Measurements from ENCODE around the gene FADS1.

Gene FADS1

GRCh38 chr11:61802605-61803004, 14.2 kb downstream of the FADS1 start:
- Histone ChIP-seq H3K9me3 (ENCODE audit: low read length) (no peaks in the 10 kb centered on the region), H2AFZ (ENCODE audit: low read length) (no peak overlapping the region), H3K36me3 (ENCODE audit: insufficient read depth, low read length) (peaks cover 47% of the 10 kb centered on the region), H3K4me2 (ENCODE audit: low read length) (no peak overlapping the region), H3K9me2 (ENCODE audit: low read depth, low read length) (no peaks in the 10 kb centered on the region), H3K4me1 (ENCODE audit: insufficient read depth, low read length, severe bottlenecking) (peaks cover 16% of the 10 kb centered on the region), H3K27me3 (ENCODE audit: insufficient read depth, low read length) (no peaks in the 10 kb centered on the region), H3F3A (ENCODE audit: insufficient read depth, low read length) (no peaks in the 10 kb centered on the region), H3K79me2 (ENCODE audit: insufficient read depth, low read length) (peaks cover 9% of the 10 kb centered on the region), H4K20me1 (ENCODE audit: insufficient read depth, low read length) (no peaks in the 10 kb centered on the region), H3K27ac (ENCODE audit: low read depth, low read length, poor library complexity, severe bottlenecking) (no peak overlapping the region), H3K4me3 (ENCODE audit: low read depth, low read length, poor library complexity, severe bottlenecking) (no peak overlapping the region), H3K9ac (ENCODE audit: low read length) (no peak overlapping the region)
- TF ChIP-seq EZH2 (IDR thresholded peaks at IDR 0.05; ENCODE audit: borderline replicate concordance, low read length), result no peak
- TF ChIP-seq, protein P1, sequence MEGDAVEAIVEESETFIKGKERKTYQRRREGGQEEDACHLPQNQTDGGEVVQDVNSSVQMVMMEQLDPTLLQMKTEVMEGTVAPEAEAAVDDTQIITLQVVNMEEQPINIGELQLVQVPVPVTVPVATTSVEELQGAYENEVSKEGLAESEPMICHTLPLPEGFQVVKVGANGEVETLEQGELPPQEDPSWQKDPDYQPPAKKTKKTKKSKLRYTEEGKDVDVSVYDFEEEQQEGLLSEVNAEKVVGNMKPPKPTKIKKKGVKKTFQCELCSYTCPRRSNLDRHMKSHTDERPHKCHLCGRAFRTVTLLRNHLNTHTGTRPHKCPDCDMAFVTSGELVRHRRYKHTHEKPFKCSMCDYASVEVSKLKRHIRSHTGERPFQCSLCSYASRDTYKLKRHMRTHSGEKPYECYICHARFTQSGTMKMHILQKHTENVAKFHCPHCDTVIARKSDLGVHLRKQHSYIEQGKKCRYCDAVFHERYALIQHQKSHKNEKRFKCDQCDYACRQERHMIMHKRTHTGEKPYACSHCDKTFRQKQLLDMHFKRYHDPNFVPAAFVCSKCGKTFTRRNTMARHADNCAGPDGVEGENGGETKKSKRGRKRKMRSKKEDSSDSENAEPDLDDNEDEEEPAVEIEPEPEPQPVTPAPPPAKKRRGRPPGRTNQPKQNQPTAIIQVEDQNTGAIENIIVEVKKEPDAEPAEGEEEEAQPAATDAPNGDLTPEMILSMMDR (IDR thresholded peaks at IDR 0.05; ENCODE audit: low read length), result no peak

DNA sequence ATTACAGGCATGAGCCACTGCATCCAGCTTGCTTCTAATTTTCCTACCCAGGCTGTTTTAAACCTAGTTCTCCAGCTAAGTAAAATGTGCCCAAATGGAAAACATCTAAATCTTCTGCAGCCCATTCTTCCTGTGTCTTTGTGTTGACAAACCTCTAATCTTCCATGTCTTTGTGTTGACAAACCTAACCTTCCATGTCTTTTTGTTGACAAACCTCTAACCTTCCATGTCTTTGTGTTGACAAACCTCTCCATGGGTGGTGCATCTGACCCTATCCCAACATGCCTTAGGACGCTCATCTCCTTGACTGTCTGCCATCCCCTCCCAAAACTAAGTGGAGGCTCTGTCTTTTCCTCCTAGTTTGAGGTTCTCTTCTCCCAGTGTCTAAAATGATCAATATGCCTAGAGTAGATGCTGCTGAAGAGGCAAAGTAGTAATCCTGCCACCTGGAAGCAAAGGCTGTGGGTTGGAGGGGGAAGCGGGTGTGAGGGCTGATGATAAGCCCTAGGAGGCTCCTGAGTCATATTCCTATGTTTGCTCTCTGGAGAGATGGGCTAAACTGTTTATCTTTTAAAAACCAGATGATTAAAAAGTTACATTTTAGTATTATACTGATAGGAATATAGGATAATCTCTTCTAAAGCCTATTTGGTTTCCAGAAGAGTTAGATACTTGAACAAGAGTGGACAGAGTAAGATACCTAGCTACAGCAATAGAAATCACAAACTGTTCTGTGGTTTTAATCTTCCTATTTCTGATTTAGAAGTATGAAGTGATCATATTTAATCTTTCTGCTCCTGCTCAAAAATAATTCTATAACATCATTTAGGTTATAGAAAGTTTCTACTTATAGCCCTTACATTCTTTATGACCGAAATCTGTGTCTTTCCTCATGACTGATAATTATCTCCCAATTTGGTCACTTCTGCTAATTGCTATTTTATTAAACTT, 16.2 kb downstream of the FADS1 start:
- H3K36me3 ChIP-seq (ENCODE audit: insufficient read depth, low read length), result peaks cover 59% of the 10 kb centered on the region
- peaks cover 16% of the 10 kb centered on the region for H3K79me2 ChIP-seq (ENCODE audit: insufficient read depth, low read length)
- H3F3A ChIP-seq (ENCODE audit: insufficient read depth, low read length), result peaks cover 4% of the 10 kb centered on the region; the same call in 1 of the 2 replicates

DNA sequence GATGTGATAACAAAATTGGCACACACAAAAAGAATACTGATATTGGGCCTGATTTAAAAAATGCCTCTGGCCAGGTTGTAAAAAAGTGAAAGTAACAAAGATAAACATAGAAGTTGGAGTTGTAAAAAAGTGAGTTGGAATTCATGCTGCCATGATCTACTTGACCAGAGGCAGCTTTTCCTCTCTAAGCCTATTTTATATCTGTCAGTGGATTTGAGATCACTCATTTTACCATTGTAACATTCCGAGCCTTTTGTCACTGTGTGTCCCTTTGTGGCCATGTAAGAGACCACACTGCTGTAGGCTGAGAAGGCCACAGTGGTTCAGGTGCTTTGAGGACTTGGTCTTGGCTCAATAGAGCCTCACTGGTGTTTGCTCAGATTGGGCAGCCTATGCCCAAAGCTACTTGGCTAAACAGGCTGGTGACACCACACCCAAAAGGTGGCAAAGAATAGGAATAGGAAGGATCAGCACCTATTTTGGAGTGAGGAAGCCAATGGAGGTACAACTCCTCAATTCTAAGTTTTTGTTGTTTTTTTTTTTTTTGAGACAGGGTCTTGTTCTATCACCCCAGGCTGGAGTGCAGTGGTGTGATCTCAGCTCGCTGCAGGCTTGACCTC, 17.0 kb downstream of the FADS1 start:
- Histone ChIP-seq H4K20me1 (ENCODE audit: insufficient read depth, low read length) (no peaks in the 10 kb centered on the region), H3K27ac (ENCODE audit: low read depth, low read length, poor library complexity, severe bottlenecking) (no peak overlapping the region), H3K4me2 (ENCODE audit: low read length) (no peak overlapping the region), H2AFZ (ENCODE audit: low read length) (no peak overlapping the region), H3K9me3 (ENCODE audit: low read length) (no peaks in the 10 kb centered on the region), H3F3A (ENCODE audit: insufficient read depth, low read length) (peaks cover 4% of the 10 kb centered on the region; the same call in 1 of the 2 replicates), H3K9ac (ENCODE audit: low read length) (no peak overlapping the region; the same call in 1 of the 2 replicates), H3K79me2 (ENCODE audit: insufficient read depth, low read length) (peaks cover 21% of the 10 kb centered on the region), H3K9me2 (ENCODE audit: low read depth, low read length) (no peaks in the 10 kb centered on the region), H3K36me3 (ENCODE audit: insufficient read depth, low read length) (peaks cover 67% of the 10 kb centered on the region), H3K4me1 (ENCODE audit: insufficient read depth, low read length, severe bottlenecking) (peaks cover 37% of the 10 kb centered on the region), H3K4me3 (ENCODE audit: low read depth, low read length, poor library complexity, severe bottlenecking) (no peak overlapping the region), H3K27me3 (ENCODE audit: insufficient read depth, low read length) (no peaks in the 10 kb centered on the region)
- TF ChIP-seq EZH2 (IDR thresholded peaks at IDR 0.05; ENCODE audit: borderline replicate concordance, low read length), result no peak
- TF ChIP-seq, protein P1 (IDR thresholded peaks at IDR 0.05; ENCODE audit: low read length), result no peak

More for the DNA sequence above, 16.2 kb downstream of the FADS1 start:
- no peak overlapping the region for H2AFZ ChIP-seq (ENCODE audit: low read length)
- no peaks in the 10 kb centered on the region for H3K9me3 ChIP-seq (ENCODE audit: low read length)
- H4K20me1 ChIP-seq (ENCODE audit: insufficient read depth, low read length), result no peaks in the 10 kb centered on the region
- TF ChIP-seq, protein P1 (IDR thresholded peaks at IDR 0.05; ENCODE audit: low read length), result no peak
- no peak for TF ChIP-seq EZH2 (IDR thresholded peaks at IDR 0.05; ENCODE audit: borderline replicate concordance, low read length)
- no peak overlapping the region for H3K4me2 ChIP-seq (ENCODE audit: low read length)
- no peak overlapping the region for H3K9ac ChIP-seq (ENCODE audit: low read length)
- H3K9me2 ChIP-seq (ENCODE audit: low read depth, low read length), result no peaks in the 10 kb centered on the region
- no peaks in the 10 kb centered on the region for H3K27me3 ChIP-seq (ENCODE audit: insufficient read depth, low read length)
- H3K4me3 ChIP-seq (ENCODE audit: low read depth, low read length, poor library complexity, severe bottlenecking), result no peak overlapping the region
- H3K27ac ChIP-seq (ENCODE audit: low read depth, low read length, poor library complexity, severe bottlenecking), result no peak overlapping the region
- peaks cover 29% of the 10 kb centered on the region for H3K4me1 ChIP-seq (ENCODE audit: insufficient read depth, low read length, severe bottlenecking)
